Breast epithelium (tissue), 3 donors: ENCODE data around the gene RNF128.

ENCODE experiments used
- CTCF ChIP-seq, 3 donors: fragments of 450-650 bp; IDR thresholded peaks; one replicate each; pipeline ENCODE4 v1.5.1; 2016 to 2017; ENCODE audit warnings: antibody characterized with exemption in 3 of 3, mild to moderate bottlenecking in 3 of 3, moderate library complexity in 3 of 3
- POLR2A ChIP-seq: fragments of 450-650 bp; IDR thresholded peaks from one replicate; pipeline ENCODE4 v1.6.1; 2016; ENCODE audit warnings: antibody characterized with exemption, mild to moderate bottlenecking, moderate library complexity
- POLR2AphosphoS5 ChIP-seq, 3 donors: sonication (generic); formaldehyde crosslinking; IDR thresholded peaks; one replicate each; pipeline ENCODE4 v1.6.1; 2017; ENCODE audit warnings: antibody characterized with exemption in 3 of 3

- TF ChIP-seq CTCF (IDR thresholded peaks at IDR 0.05) (no peak), POLR2AphosphoS5 (IDR thresholded peaks at IDR 0.05) (no peak), POLR2A (no peak)
Measured at GRCh38 chrX:106811131-106811910, 84.8 kb downstream of the RNF128 start.
